ENCODE measurements around the gene BICDL1.

- TF ChIP-seq, protein P1, sequence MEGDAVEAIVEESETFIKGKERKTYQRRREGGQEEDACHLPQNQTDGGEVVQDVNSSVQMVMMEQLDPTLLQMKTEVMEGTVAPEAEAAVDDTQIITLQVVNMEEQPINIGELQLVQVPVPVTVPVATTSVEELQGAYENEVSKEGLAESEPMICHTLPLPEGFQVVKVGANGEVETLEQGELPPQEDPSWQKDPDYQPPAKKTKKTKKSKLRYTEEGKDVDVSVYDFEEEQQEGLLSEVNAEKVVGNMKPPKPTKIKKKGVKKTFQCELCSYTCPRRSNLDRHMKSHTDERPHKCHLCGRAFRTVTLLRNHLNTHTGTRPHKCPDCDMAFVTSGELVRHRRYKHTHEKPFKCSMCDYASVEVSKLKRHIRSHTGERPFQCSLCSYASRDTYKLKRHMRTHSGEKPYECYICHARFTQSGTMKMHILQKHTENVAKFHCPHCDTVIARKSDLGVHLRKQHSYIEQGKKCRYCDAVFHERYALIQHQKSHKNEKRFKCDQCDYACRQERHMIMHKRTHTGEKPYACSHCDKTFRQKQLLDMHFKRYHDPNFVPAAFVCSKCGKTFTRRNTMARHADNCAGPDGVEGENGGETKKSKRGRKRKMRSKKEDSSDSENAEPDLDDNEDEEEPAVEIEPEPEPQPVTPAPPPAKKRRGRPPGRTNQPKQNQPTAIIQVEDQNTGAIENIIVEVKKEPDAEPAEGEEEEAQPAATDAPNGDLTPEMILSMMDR (IDR thresholded peaks at IDR 0.05): no peak
- TF ChIP-seq REST (IDR thresholded peaks at IDR 0.05; ENCODE audit: low read depth, low read length) (no peak), RCOR1 (IDR thresholded peaks at IDR 0.05; ENCODE audit: low read length) (no peak), TAF1 (IDR thresholded peaks at IDR 0.05; ENCODE audit: borderline replicate concordance, low read depth, low read length) (no peak), MAX (IDR thresholded peaks at IDR 0.05; ENCODE audit: low read depth) (no peak), EZH2phosphoT487 (IDR thresholded peaks at IDR 0.05; ENCODE audit: borderline replicate concordance, low read depth) (no peak), TCF12 (IDR thresholded peaks at IDR 0.05) (no peak), TEAD4 (IDR thresholded peaks at IDR 0.05; ENCODE audit: borderline replicate concordance, insufficient read depth) (no peak), USF2 (IDR thresholded peaks at IDR 0.05; ENCODE audit: borderline replicate concordance, low read depth, low read length) (no peak), POLR2AphosphoS5 (IDR thresholded peaks at IDR 0.05; ENCODE audit: low read depth, low read length) (no peak), EP300 (IDR thresholded peaks at IDR 0.05; ENCODE audit: borderline replicate concordance in 1 of 2, low read depth in 1 of 2, low read length in 1 of 2) (no peak), USF1 (IDR thresholded peaks at IDR 0.05; ENCODE audit: borderline replicate concordance, low read depth) (no peak), YY1 (IDR thresholded peaks at IDR 0.05; ENCODE audit: low read depth) (no peak)
- TF ChIP-seq, protein P2, sequence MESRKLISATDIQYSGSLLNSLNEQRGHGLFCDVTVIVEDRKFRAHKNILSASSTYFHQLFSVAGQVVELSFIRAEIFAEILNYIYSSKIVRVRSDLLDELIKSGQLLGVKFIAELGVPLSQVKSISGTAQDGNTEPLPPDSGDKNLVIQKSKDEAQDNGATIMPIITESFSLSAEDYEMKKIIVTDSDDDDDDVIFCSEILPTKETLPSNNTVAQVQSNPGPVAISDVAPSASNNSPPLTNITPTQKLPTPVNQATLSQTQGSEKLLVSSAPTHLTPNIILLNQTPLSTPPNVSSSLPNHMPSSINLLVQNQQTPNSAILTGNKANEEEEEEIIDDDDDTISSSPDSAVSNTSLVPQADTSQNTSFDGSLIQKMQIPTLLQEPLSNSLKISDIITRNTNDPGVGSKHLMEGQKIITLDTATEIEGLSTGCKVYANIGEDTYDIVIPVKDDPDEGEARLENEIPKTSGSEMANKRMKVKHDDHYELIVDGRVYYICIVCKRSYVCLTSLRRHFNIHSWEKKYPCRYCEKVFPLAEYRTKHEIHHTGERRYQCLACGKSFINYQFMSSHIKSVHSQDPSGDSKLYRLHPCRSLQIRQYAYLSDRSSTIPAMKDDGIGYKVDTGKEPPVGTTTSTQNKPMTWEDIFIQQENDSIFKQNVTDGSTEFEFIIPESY (IDR thresholded peaks at IDR 0.05; ENCODE audit: borderline replicate concordance, low read depth): no peak
Measured at GRCh38 chr12:120139958-120140357, 150.9 kb downstream of the BICDL1 start.
